Ishikawa (cell line): Measurements from ENCODE around the gene C1orf210.

Source experiments
- CREB1 ChIP-seq: IDR thresholded peaks from 2 replicates; pipeline ENCODE4 v1.6.1; 2012; ENCODE audit warnings: low read depth
- TEAD4 ChIP-seq: IDR thresholded peaks from 2 replicates; pipeline ENCODE4 v1.6.1; 2012

GRCh38 chr1:43319766-43320165, 34.4 kb upstream of the C1orf210 start:
- TF ChIP-seq TEAD4, result no peak
- no peak for TF ChIP-seq CREB1
